Endodermal cell (in vitro differentiated cells): Measurements from ENCODE around the gene BICDL2. TPM values are rescaled to one million over a fixed set of nuclear protein-coding genes. Genes with fewer than 3 reads are reported as not detected.
A peak's percentile ranks its signal among the peaks of the same experiment; 100 is the strongest.

ENCODE experiments used
- DNase-seq: peaks from one replicate; pipeline ENCODE4 v3.0.0-alpha.2; 2017
- H3K27ac ChIP-seq: 2 replicates; pipeline ENCODE4 v1.5.1; 2013; ENCODE audit warnings: mild to moderate bottlenecking, low read depth, low read length, moderate library complexity
- H3K27me3 ChIP-seq: 2 replicates; pipeline ENCODE4 v1.6.1; 2013; ENCODE audit warnings: mild to moderate bottlenecking, low read length, moderate library complexity; ENCODE audit not compliant: insufficient read depth, control insufficient read depth, poor library complexity, severe bottlenecking
- H3K36me3 ChIP-seq: 2 replicates; pipeline ENCODE4 v1.7.0; 2013; ENCODE audit warnings: mild to moderate bottlenecking, low read length, moderate library complexity; ENCODE audit not compliant: control insufficient read depth, insufficient read depth
- H3K4me1 ChIP-seq: one replicate; pipeline ENCODE4 v1.7.0; 2013; ENCODE audit warnings: low read length; ENCODE audit not compliant: control insufficient read depth, insufficient read depth
- H3K4me3 ChIP-seq: 2 replicates; pipeline ENCODE4 v1.5.1; 2013; ENCODE audit warnings: mild to moderate bottlenecking, low read length, moderate library complexity
- H3K9ac ChIP-seq: 2 replicates; pipeline ENCODE4 v1.6.1; 2013; ENCODE audit warnings: mild to moderate bottlenecking, low read length, moderate library complexity; ENCODE audit not compliant: poor library complexity, severe bottlenecking; ENCODE audit errors: extremely low read depth
- H3K9me3 ChIP-seq: 2 replicates; pipeline ENCODE4 v1.6.1; 2013; ENCODE audit warnings: mild to moderate bottlenecking, low read length, moderate library complexity; ENCODE audit not compliant: control insufficient read depth
- H3K27ac Mint-ChIP-seq: 2 replicates; pipeline ENCODE4 v1.8.0; 2020; ENCODE audit warnings: mixed read lengths
- H3K27me3 Mint-ChIP-seq: 2 replicates; pipeline ENCODE4 v1.8.0; 2021; ENCODE audit warnings: mild to moderate bottlenecking, mixed read lengths; ENCODE audit not compliant: insufficient read depth
- H3K36me3 Mint-ChIP-seq: 2 replicates; pipeline ENCODE4 v1.8.0; 2020; ENCODE audit warnings: low read depth, mixed read lengths
- H3K4me1 Mint-ChIP-seq: 2 replicates; pipeline ENCODE4 v1.8.0; 2020; ENCODE audit warnings: mixed read lengths
- H3K4me3 Mint-ChIP-seq: 2 replicates; pipeline ENCODE4 v1.8.0; 2020; ENCODE audit warnings: mild to moderate bottlenecking, moderate library complexity, mixed read lengths
- H3K9me3 Mint-ChIP-seq: 2 replicates; pipeline ENCODE4 v1.8.0; 2020; ENCODE audit warnings: mild to moderate bottlenecking, mixed read lengths
- WGBS, 2 experiments: methylation state at CpG; one replicate each; pipeline versions ENCODE4 v1.1.5 to v1.1.7; 2013; ENCODE audit warnings: missing lambda C conversion rate in 2 of 2, mixed read lengths in 1 of 2; ENCODE audit not compliant: insufficient coverage in 1 of 2, insufficient read length in 1 of 2; 5-methylcytosine and 5-hydroxymethylcytosine counted together
- total RNA-seq, 2 donors: library from RNA; stranded (reverse); fragmentation: NEBNext Ultra II Directional in 1 of 2; extraction: Animal tissue kit (Norgen Biotek cat#: 25700) in 1 of 2; gene quantifications; 2 replicates in 1 of 2; 3 replicates in 1 of 2; pipeline ENCODE4 v1.2.1, GENCODE V29; 2021
- TF ChIP-seq, protein P1 (sequence below): fragments of 200-600 bp; sonication (generic); conservative IDR thresholded peaks from 2 replicates; pipeline ENCODE4 v1.5.0; 2021; ENCODE audit warnings: antibody characterized with exemption, mild to moderate bottlenecking

The BICDL2 gene
- total RNA-seq, 2 donors from 2014 or later: 4.7 to 8.2 TPM

DNA sequence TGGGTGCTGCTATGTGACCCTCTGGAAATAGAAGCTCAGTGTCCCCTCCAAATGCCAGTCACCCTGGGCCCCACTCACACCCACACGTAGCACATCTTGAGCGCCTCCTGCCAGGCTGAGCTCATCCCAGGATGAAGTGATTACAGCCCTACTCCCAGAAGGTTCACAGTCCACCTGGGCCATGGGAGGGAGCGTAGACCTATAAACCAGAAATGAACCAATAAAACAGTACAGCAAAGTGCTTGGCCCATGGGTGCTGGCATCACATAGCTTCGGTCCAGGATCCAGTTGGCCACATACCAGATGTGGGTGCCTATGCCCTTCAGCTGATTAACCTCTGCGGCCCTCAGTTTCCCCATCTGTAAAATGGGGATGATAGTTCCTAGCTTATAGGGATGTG, 2.2 kb upstream of the BICDL2 start:
- H3K4me1 ChIP-seq: no peaks in the 10 kb centered on the region
- H3K27ac Mint-ChIP-seq: no peak overlapping the region
- WGBS, 2 experiments: 82 to 93% methylated on average over 2 to 5 of the region's 5 CpGs
- H3K27me3 Mint-ChIP-seq: peaks cover 49% of the 10 kb centered on the region
- H3K27me3 ChIP-seq: peaks cover 66% of the 10 kb centered on the region
- no peaks in the 10 kb centered on the region for H3K36me3 ChIP-seq
- H3K4me3 Mint-ChIP-seq: no peak overlapping the region
- H3K4me1 Mint-ChIP-seq: no peaks in the 10 kb centered on the region
- TF ChIP-seq, protein P1, sequence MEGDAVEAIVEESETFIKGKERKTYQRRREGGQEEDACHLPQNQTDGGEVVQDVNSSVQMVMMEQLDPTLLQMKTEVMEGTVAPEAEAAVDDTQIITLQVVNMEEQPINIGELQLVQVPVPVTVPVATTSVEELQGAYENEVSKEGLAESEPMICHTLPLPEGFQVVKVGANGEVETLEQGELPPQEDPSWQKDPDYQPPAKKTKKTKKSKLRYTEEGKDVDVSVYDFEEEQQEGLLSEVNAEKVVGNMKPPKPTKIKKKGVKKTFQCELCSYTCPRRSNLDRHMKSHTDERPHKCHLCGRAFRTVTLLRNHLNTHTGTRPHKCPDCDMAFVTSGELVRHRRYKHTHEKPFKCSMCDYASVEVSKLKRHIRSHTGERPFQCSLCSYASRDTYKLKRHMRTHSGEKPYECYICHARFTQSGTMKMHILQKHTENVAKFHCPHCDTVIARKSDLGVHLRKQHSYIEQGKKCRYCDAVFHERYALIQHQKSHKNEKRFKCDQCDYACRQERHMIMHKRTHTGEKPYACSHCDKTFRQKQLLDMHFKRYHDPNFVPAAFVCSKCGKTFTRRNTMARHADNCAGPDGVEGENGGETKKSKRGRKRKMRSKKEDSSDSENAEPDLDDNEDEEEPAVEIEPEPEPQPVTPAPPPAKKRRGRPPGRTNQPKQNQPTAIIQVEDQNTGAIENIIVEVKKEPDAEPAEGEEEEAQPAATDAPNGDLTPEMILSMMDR: no peak
- peaks cover 2% of the 10 kb centered on the region for H3K36me3 Mint-ChIP-seq
- H3K9ac ChIP-seq: no peak overlapping the region
- no peak for DNase-seq
- no peaks in the 10 kb centered on the region for H3K9me3 ChIP-seq
- H3K9me3 Mint-ChIP-seq: no peaks in the 10 kb centered on the region
- no peak overlapping the region for H3K27ac ChIP-seq
- no peak overlapping the region for H3K4me3 ChIP-seq

GRCh38 chr16:3038256-3038655, 1.5 kb upstream of the BICDL2 start:
- H3K27ac Mint-ChIP-seq: no peak overlapping the region
- peak; percentile 75 for DNase-seq
- Histone ChIP-seq H3K36me3 (no peaks in the 10 kb centered on the region), H3K4me3 (no peak overlapping the region), H3K9ac (no peak overlapping the region), H3K9me3 (no peaks in the 10 kb centered on the region), H3K4me1 (no peaks in the 10 kb centered on the region), H3K27ac (no peak overlapping the region), H3K27me3 (peaks cover 66% of the 10 kb centered on the region)
- 78 to 79% methylated on average over 11 of the region's 11 CpGs for WGBS, 2 experiments
- TF ChIP-seq, protein P1: no peak
- H3K27me3 Mint-ChIP-seq: peaks cover 49% of the 10 kb centered on the region
- no peaks in the 10 kb centered on the region for H3K9me3 Mint-ChIP-seq
- peaks cover 2% of the 10 kb centered on the region for H3K36me3 Mint-ChIP-seq
- no peaks in the 10 kb centered on the region for H3K4me1 Mint-ChIP-seq
- H3K4me3 Mint-ChIP-seq: no peak overlapping the region

DNA sequence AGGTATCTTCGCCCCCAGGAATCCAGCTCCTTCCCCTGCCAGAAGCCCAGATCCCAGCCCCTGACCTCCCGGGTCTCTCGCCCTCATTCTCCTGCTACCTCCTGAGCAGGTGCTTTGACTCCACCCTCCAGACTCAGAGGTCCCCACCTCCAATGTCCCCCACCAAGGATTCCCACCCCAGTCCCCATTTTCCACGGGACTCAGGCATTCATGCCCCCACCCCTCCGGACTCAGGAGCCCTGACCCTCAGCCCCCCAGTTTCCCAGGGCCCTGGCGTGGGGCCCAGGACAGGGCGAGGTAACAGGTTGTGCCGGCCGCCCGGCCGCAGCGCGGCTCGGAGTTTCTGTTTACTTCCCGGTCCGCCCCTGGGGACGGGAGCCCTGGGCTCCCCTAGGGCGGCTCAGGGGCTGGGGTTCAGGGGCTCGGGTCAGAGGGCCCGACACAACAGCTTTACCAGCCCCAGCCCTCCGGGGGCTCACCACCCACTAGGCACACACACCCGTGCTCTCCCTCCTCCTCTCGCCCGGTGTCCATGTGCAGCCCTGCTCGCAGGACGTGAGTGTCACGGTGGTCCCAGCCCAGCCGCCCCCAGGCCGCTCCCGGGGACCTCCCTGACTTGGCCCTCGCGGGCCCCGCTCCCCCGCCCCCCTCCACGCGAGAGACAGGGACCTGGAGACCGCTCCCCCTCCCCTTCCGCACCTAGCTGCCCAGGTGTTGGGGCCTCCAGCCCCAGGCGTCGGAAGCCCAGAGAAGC, 595 bp downstream of the BICDL2 start:
- Histone ChIP-seq H3K27ac (no peak overlapping the region), H3K9ac (no peak overlapping the region), H3K9me3 (no peaks in the 10 kb centered on the region), H3K4me1 (no peaks in the 10 kb centered on the region), H3K36me3 (no peaks in the 10 kb centered on the region), H3K27me3 (peaks cover 67% of the 10 kb centered on the region), H3K4me3 (no peak overlapping the region)
- Mint-ChIP-seq H3K27me3 (peaks cover 58% of the 10 kb centered on the region), H3K4me3 (peak overlapping the region; percentile 49), H3K4me1 (no peaks in the 10 kb centered on the region), H3K9me3 (no peaks in the 10 kb centered on the region), H3K36me3 (peaks cover 2% of the 10 kb centered on the region), H3K27ac (no peak overlapping the region)
- TF ChIP-seq, protein P1: no peak
- 16 to 20% methylated on average over 19 to 39 of the region's 40 CpGs for WGBS, 2 experiments
- peak; percentile 71 for DNase-seq
